HG02981 (cell line): ENCODE measurements around the gene KRT82.
"Not testable (repeated sequence)": the region's sequence is repeated elsewhere in the genome, so short reads cannot be mapped to it uniquely, and the experiment has no call there.

Experiments used
- ATAC-seq: cut with Tn5 transposase; IDR thresholded peaks from one replicate; pipeline ENCODE4 v1.9.1; 2021; ENCODE audit warnings: mild to moderate bottlenecking, moderate library complexity; ENCODE audit not compliant: unreplicated experiment

The KRT82 gene

GRCh38 chr12:52347551-52348510, 58.3 kb downstream of the KRT82 start:
- no peak for ATAC-seq

GRCh38 chr12:52347016-52347415, 59.1 kb downstream of the KRT82 start:
- ATAC-seq = no peak

- ATAC-seq = no peak
Observed at GRCh38 chr12:52346593-52346992, 59.5 kb downstream of the KRT82 start.

GRCh38 chr12:52345041-52345440, 61.1 kb downstream of the KRT82 start:
- ATAC-seq = not testable (repeated sequence)

GRCh38 chr12:52344111-52344510, 62.0 kb downstream of the KRT82 start:
- ATAC-seq = no peak
